ENCODE measurements around the gene TMEM30B. TPM values are rescaled to one million over a fixed set of nuclear protein-coding genes. Genes with fewer than 3 reads are reported as not detected.
"Not testable (repeated sequence)": the region's sequence is repeated elsewhere in the genome, so short reads cannot be mapped to it uniquely, and the experiment has no call there.

TMEM30B gene
- total and polyA plus RNA-seq, 10 of the 15 experiments (the other 5 are each of a cell fraction or from before 2014, with no cell fraction given) = 0.10 TPM; not detected in 9

- H4K20me1 ChIP-seq (ENCODE audit: control insufficient read depth, insufficient read depth); H3K27me3 ChIP-seq (replicated peaks in 1 of 2; ENCODE audit: control insufficient read depth in 2 of 2, insufficient read depth in 2 of 2, low read length in 1 of 2); H3K4me3 ChIP-seq; FAIRE-seq; DNase-seq (ENCODE audit: low read depth, low spot score); BruUV-seq (replicated peaks); H2AFZ ChIP-seq (ENCODE audit: control insufficient read depth, low read depth, low read length); H3K36me3 ChIP-seq (ENCODE audit: control insufficient read depth in 2 of 2, insufficient read depth in 2 of 2, low read length in 1 of 2); intact Hi-C loops (cut with micrococcal nuclease; ENCODE audit: unreplicated experiment); ATAC-seq; H3K27ac ChIP-seq (ENCODE audit: control insufficient read depth, insufficient read depth); H3K79me2 ChIP-seq (ENCODE audit: control insufficient read depth, insufficient read depth, low read length); POLR2A ChIA-PET; RAD21 ChIA-PET (ENCODE audit: unreplicated experiment); H3K4me2 ChIP-seq (ENCODE audit: control insufficient read depth, insufficient read depth); H3K4me1 ChIP-seq (ENCODE audit: control insufficient read depth, insufficient read depth, low read length); H3K9ac ChIP-seq (ENCODE audit: control insufficient read depth, insufficient read depth, low read length): not testable (repeated sequence)
- CTCF ChIA-PET = interaction anchor here (1.3 to 1.5 kb wide), 2 partner anchors 10 to 152 kb away, joined by 3 to 5 read pairs; no protein-coding TSS in a partner anchor
- SMC1A ChIA-PET (ENCODE audit: uncharacterized antibody, unreplicated experiment) = interaction anchor here (1.2 to 1.6 kb wide), 2 partner anchors 80 to 85 kb away, joined by 3 read pairs; no protein-coding TSS in a partner anchor
- WGBS (ENCODE audit: insufficient coverage, insufficient replicate concordance, low lambda C conversion rate, missing lambda C conversion rate) = 71% methylated on average over 4 of the region's 4 CpGs
- in situ Hi-C loops (cut with MboI) = loop anchor here (25.0 kb wide), 1 partner anchor 129 kb away; no protein-coding TSS in a partner anchor
- H3K9me3 ChIP-seq (replicated peaks; ENCODE audit: control insufficient read depth, insufficient read depth, low read length) = peaks cover 27% of the 10 kb centered on the region
These were observed 27.6 kb upstream of the TMEM30B start for GRCh38 chr14:61308701-61309100.

- Histone ChIP-seq H3K27ac (ENCODE audit: control insufficient read depth, insufficient read depth) (no peak overlapping the region), H3K27me3 (replicated peaks in 1 of 2; ENCODE audit: control insufficient read depth in 2 of 2, insufficient read depth in 2 of 2, low read length in 1 of 2) (no peaks in the 10 kb centered on the region), H3K79me2 (ENCODE audit: control insufficient read depth, insufficient read depth, low read length) (no peaks in the 10 kb centered on the region), H3K4me3 (no peak overlapping the region), H3K4me1 (ENCODE audit: control insufficient read depth, insufficient read depth, low read length) (no peaks in the 10 kb centered on the region; the same call in 1 of the 2 replicates), H3K36me3 (ENCODE audit: control insufficient read depth in 2 of 2, insufficient read depth in 2 of 2, low read length in 1 of 2) (no peaks in the 10 kb centered on the region), H4K20me1 (ENCODE audit: control insufficient read depth, insufficient read depth) (no peaks in the 10 kb centered on the region), H3K4me2 (ENCODE audit: control insufficient read depth, insufficient read depth) (no peak overlapping the region), H3K9me3 (replicated peaks; ENCODE audit: control insufficient read depth, insufficient read depth, low read length) (peaks cover 26% of the 10 kb centered on the region), H3K9ac (ENCODE audit: control insufficient read depth, insufficient read depth, low read length) (no peak overlapping the region), H2AFZ (ENCODE audit: control insufficient read depth, low read depth, low read length) (no peak overlapping the region)
- SMC1A ChIA-PET (ENCODE audit: uncharacterized antibody, unreplicated experiment) = interaction anchor here (0.8 to 1.6 kb wide), 3 partner anchors 16 to 85 kb away, joined by 3 to 4 read pairs (median 3); no protein-coding TSS in a partner anchor
- 0% methylated on average over 3 of the region's 3 CpGs for WGBS (ENCODE audit: insufficient coverage, insufficient replicate concordance, low lambda C conversion rate, missing lambda C conversion rate)
- DNase-seq (ENCODE audit: low read depth, low spot score) = no peak
- POLR2A ChIA-PET = no interaction called here
- FAIRE-seq = no peak
- in situ Hi-C loops (cut with MboI) = loop anchor here (25.0 kb wide), 1 partner anchor 129 kb away; no protein-coding TSS in a partner anchor
- CTCF ChIA-PET = interaction anchor here (1.3 to 1.5 kb wide), 2 partner anchors 11 to 152 kb away, joined by 3 to 5 read pairs; no protein-coding TSS in a partner anchor
- BruUV-seq (replicated peaks) = no TSS peak
- no peak for TF ChIP-seq LARP7 (IDR thresholded peaks at IDR 0.05)
- TF ChIP-seq JUNB (IDR thresholded peaks at IDR 0.05) = peak; percentile 59
- 0 out of 2 replicates have a peak, but pooled peaks have one; percentile 43 for TF ChIP-seq TCF3 (IDR thresholded peaks at IDR 0.05; ENCODE audit: borderline replicate concordance, insufficient read depth, low read depth, low read length)
- TF ChIP-seq ATF2 (IDR thresholded peaks at IDR 0.05; ENCODE audit: low read length) = no peak
- no peak for TF ChIP-seq CBX3 (IDR thresholded peaks at IDR 0.05; ENCODE audit: borderline replicate concordance, low read depth)
- RAD21 ChIA-PET (ENCODE audit: unreplicated experiment) = no interaction called here
- no peak for ATAC-seq
- intact Hi-C loops (cut with micrococcal nuclease; ENCODE audit: unreplicated experiment) = no loop called here
These were observed 27.1 kb upstream of the TMEM30B start for GRCh38 chr14:61308198-61308597.
